Peyer's patch (tissue), 4 donors: ENCODE results near the gene LIPG. TPM values are rescaled to one million over a fixed set of nuclear protein-coding genes. Genes with fewer than 3 reads are reported as not detected.
"Not testable (repeated sequence)": the region's sequence is repeated elsewhere in the genome, so short reads cannot be mapped to it uniquely, and the experiment has no call there.

Experiments
- DNase-seq, 3 donors: peaks; one replicate each; pipeline ENCODE4 v3.0.0-alpha.2; 2017 to 2019
- H3K27ac ChIP-seq, 4 donors: fragments of 200-600 bp; sonication (generic); one replicate each; pipeline ENCODE4 v1.5.1; 2016 to 2019
- H3K27me3 ChIP-seq, 2 donors: fragments of 200-600 bp; sonication (generic); one replicate each; pipeline ENCODE4 v1.5.1; 2019
- H3K36me3 ChIP-seq, 3 donors: fragments of 200-600 bp; sonication (generic); one replicate each; pipeline ENCODE4 v1.5.1; 2016 to 2019
- H3K4me1 ChIP-seq, 4 donors: fragments of 200-600 bp; sonication (generic); one replicate each; pipeline ENCODE4 v1.5.1; 2016 to 2019
- H3K4me3 ChIP-seq, 4 donors: fragments of 200-600 bp; sonication (generic); 1 replicate in 3 of 4; 2 replicates in 1 of 4; pipeline ENCODE4 v1.5.1; 2016 to 2019; ENCODE audit warnings: mild to moderate bottlenecking in 1 of 4
- H3K9me3 ChIP-seq, 4 donors: fragments of 200-600 bp; sonication (generic); one replicate each; pipeline ENCODE4 v1.5.1; 2016 to 2019; ENCODE audit warnings: mild to moderate bottlenecking in 1 of 4
- POLR2A ChIP-seq, 2 donors: fragments of 450-650 bp; IDR thresholded peaks; one replicate each; pipeline ENCODE4 v1.5.1; 2017; ENCODE audit warnings: antibody characterized with exemption in 2 of 2, mild to moderate bottlenecking in 2 of 2, moderate library complexity in 2 of 2
- total RNA-seq, 4 donors: library from RNA; depleted of rRNA; stranded (reverse); fragments of >200 nt; gene quantifications; one replicate each; pipeline ENCODE4 v1.1.0, GENCODE V29; 2016
- TF ChIP-seq, protein P1 (sequence below), 6 experiments: fragments of 450-650 bp in 4 of 6; fragments of 200-600 bp in 2 of 6; sonication (generic) in 1 of 6; IDR thresholded peaks; one replicate each; pipeline ENCODE4 v1.5.1; 2017 to 2019; ENCODE audit warnings: antibody characterized with exemption in 6 of 6, mild to moderate bottlenecking in 3 of 6, moderate library complexity in 1 of 6

Gene LIPG
- 10 to 100 TPM; 19.3 to 63.5 (median 35.7) TPM for total RNA-seq

DNA sequence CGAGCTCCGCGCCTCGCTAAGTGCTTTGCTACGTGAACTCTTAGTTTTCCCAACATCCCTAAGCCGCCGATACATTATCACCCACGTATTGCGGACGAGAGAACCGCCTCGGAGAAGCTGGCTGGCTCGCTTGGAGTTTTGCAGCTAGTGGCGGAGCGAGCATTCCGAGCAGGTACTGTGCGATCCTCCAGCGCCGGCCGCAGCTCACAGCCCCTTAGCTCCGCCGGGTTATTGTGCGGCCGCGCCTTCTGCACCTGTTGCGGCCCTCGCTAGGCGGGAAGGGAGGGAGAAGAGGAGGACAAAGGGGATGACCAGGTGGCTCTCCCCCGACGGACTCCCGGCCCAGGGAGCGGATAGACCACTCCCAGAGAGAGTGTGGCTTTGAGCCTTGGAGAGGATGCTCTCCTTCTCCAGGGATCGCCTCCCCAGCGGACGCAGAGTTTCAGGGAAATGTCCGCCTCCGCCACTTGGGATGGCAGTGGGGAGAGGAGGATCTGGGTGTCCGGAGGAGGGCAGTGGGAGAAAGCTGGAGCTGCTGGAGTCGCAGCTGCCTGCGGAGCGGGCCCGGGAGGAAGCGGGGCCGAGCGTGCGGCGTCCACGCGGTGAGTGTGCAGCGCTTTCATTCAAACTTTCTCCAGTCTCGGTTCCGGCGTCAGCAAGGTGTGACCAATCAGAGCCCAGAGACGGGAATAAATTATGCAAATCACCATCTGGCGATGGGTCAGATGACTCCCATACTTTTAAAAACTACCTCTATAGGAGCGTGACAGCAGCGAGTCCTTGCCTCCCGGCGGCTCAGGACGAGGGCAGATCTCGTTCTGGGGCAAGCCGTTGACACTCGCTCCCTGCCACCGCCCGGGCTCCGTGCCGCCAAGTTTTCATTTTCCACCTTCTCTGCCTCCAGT lies at the start of gene LIPG:
LIPG (plus strand) TSS at position 769 of the 905 bp plus-strand sequence. CDS start 252 bp downstream, outside the sequence.
- peak in 2 of 3 donors; percentile 87 to 88 for DNase-seq
- Histone ChIP-seq H3K27ac (peak within 1 kb of the TSS; percentile 10 to 66 (median 48)), H3K4me3 (peak within 1 kb of the TSS; percentile 31 to 64 (median 42)), H3K36me3 (peaks cover 0 to 4% (median 0%) of the 10 kb centered on the region in 3 donors), H3K9me3 (no peaks in the 10 kb centered on the region), H3K27me3 (no peaks in the 10 kb centered on the region), H3K4me1 (peaks cover 0 to 42% (median 4%) of the 10 kb centered on the region in 4 donors)
- TF ChIP-seq, protein P1, sequence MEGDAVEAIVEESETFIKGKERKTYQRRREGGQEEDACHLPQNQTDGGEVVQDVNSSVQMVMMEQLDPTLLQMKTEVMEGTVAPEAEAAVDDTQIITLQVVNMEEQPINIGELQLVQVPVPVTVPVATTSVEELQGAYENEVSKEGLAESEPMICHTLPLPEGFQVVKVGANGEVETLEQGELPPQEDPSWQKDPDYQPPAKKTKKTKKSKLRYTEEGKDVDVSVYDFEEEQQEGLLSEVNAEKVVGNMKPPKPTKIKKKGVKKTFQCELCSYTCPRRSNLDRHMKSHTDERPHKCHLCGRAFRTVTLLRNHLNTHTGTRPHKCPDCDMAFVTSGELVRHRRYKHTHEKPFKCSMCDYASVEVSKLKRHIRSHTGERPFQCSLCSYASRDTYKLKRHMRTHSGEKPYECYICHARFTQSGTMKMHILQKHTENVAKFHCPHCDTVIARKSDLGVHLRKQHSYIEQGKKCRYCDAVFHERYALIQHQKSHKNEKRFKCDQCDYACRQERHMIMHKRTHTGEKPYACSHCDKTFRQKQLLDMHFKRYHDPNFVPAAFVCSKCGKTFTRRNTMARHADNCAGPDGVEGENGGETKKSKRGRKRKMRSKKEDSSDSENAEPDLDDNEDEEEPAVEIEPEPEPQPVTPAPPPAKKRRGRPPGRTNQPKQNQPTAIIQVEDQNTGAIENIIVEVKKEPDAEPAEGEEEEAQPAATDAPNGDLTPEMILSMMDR (IDR thresholded peaks at IDR 0.05), result peak in 2 of 6 experiments; percentile 2 to 5
- peak; percentile 90 to 97 for TF ChIP-seq POLR2A (IDR thresholded peaks at IDR 0.05)

GRCh38 chr18:49512876-49513275 lies 49.0 kb upstream of the LIPG start:
- not testable (repeated sequence) for DNase-seq, H3K27me3 ChIP-seq, H3K9me3 ChIP-seq, H3K36me3 ChIP-seq, H3K4me1 ChIP-seq, H3K27ac ChIP-seq, H3K4me3 ChIP-seq

DNA sequence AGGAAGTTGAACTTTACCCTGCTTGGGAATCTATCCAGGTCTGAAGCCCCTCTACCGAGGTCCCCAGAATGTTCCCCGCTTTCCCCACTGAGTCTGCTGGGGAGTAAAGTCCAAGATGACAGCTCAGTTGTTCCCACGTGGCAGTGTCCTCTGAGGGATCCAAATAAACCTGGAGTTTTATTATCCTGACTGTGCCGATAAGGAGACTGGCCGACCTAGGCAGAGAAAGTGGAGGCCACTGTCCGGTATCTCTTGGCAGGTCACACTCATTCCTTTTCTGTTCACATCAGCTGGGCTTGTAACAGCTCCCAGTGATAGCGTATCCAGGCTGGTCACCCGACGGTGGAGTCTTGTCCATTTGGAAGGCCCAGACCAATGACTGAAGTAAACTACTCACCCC lies 47.3 kb upstream of the LIPG start:
- H3K9me3 ChIP-seq, result no peaks in the 10 kb centered on the region
- H3K36me3 ChIP-seq, result no peaks in the 10 kb centered on the region
- peak in 2 of 3 donors; percentile 67 to 82 for DNase-seq
- TF ChIP-seq, protein P1 (IDR thresholded peaks at IDR 0.05), result no peak
- TF ChIP-seq POLR2A (IDR thresholded peaks at IDR 0.05), result peak in 1 of 2 donors; percentile 24
- H3K27me3 ChIP-seq, result no peaks in the 10 kb centered on the region
- peak overlapping the region in 2 of 4 donors; percentile 32 to 86 for H3K27ac ChIP-seq
- no peaks in the 10 kb centered on the region for H3K4me1 ChIP-seq
- H3K4me3 ChIP-seq, result peak overlapping the region in 1 of 4 donors; percentile 18

- H3K27ac ChIP-seq, result peak overlapping the region in 2 of 4 donors; percentile 32 to 86
- H3K4me3 ChIP-seq, result peak overlapping the region in 1 of 4 donors; percentile 18
Observed at GRCh38 chr18:49515003-49515402, 46.9 kb upstream of the LIPG start.

DNA sequence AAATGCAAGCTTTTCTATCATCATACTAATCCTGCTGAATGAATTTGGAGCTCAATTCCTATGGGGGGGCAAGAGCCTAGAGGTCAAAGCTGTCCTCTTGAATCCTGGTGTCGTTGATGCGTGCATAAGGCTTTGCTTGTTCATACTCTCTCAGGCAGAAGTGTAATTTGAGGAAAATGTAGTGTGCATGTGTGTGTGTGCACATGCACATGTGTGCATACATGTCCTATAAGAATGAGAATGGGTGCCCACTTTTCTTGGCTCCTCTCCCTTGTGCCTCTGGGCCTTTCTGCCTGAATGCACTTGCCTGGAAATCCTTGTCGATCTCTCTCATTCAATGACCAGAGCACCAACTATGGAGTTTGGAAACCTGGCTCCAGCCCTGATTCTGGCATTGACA lies 46.3 kb upstream of the LIPG start:
- H3K27ac ChIP-seq, result no peak overlapping the region
- no peaks in the 10 kb centered on the region for H3K36me3 ChIP-seq
- TF ChIP-seq POLR2A (IDR thresholded peaks at IDR 0.05), result no peak
- TF ChIP-seq, protein P1 (IDR thresholded peaks at IDR 0.05), result no peak
- H3K4me1 ChIP-seq, result no peaks in the 10 kb centered on the region
- H3K27me3 ChIP-seq, result no peaks in the 10 kb centered on the region
- no peak overlapping the region for H3K4me3 ChIP-seq
- no peak for DNase-seq
- no peaks in the 10 kb centered on the region for H3K9me3 ChIP-seq

More at GRCh38 chr18:49515003-49515402, 46.9 kb upstream of the LIPG start:
- not testable (repeated sequence) for DNase-seq, H3K27me3 ChIP-seq, H3K9me3 ChIP-seq, H3K4me1 ChIP-seq, H3K36me3 ChIP-seq

DNA sequence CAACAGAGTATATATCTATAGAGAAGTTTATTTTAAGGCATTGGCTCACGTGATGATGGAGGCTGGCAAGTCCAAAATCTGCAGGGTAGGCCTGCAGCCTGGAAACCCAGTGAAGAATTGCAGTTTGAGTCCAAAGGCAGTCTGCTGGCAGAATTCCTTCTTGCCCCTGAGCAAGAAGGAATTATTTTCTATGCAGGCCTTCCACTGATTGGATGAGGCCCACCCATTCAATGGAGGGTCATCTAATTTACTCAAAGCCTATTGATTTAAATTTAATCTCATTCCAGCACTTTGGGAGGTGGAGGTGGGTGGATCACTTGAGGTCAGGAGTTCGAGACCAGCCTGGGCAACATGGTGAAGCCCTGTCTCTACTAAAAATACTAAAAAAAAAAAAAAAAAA lies 44.4 kb upstream of the LIPG start:
- TF ChIP-seq POLR2A (IDR thresholded peaks at IDR 0.05), result no peak
- TF ChIP-seq, protein P1 (IDR thresholded peaks at IDR 0.05), result no peak
- no peak overlapping the region for H3K4me3 ChIP-seq
- H3K9me3 ChIP-seq, result no peaks in the 10 kb centered on the region
- H3K27ac ChIP-seq, result no peak overlapping the region
- H3K27me3 ChIP-seq, result no peaks in the 10 kb centered on the region
- H3K36me3 ChIP-seq, result no peaks in the 10 kb centered on the region
- no peaks in the 10 kb centered on the region for H3K4me1 ChIP-seq
- DNase-seq, result no peak
